Activated CD8-positive, alpha-beta T cell treated with anti-CD3 and anti-CD28 coated beads for 36 hours (primary cell): ENCODE measurements around the gene RALY. TPM values are rescaled to one million over a fixed set of nuclear protein-coding genes. Genes with fewer than 3 reads are reported as not detected.

ENCODE experiments used
- ATAC-seq: fragments of 200-7000 bp; cut with Tn5 transposase; one replicate; pipeline ENCODE4 v1.10.0; 2021; ENCODE audit warnings: mild to moderate bottlenecking, moderate library complexity
- CTCF ChIA-PET: fragments of 350-600 bp; sonication (Branson Sonifier 250); formaldehyde crosslinking; loops from one replicate; lab custom pipeline; 2021; ENCODE audit warnings: antibody characterized with exemption; lab: Charles Lee
- POLR2A ChIA-PET: fragments of 350-600 bp; sonication (Branson Sonifier 250); formaldehyde crosslinking; loops from one replicate; lab custom pipeline; 2021; ENCODE audit warnings: antibody characterized with exemption; lab: Charles Lee
- DNase-seq: peaks from one replicate; pipeline ENCODE4 v3.0.0-alpha.2; 2020
- H3K27ac Mint-ChIP-seq: one replicate; pipeline ENCODE4 v1.8.0; 2021; ENCODE audit warnings: mild to moderate bottlenecking, mixed read lengths
- H3K27me3 Mint-ChIP-seq: one replicate; pipeline ENCODE4 v1.8.0; 2021; ENCODE audit warnings: mixed read lengths
- H3K36me3 Mint-ChIP-seq: one replicate; pipeline ENCODE4 v1.8.0; 2021; ENCODE audit warnings: low read depth, mixed read lengths
- H3K4me1 Mint-ChIP-seq: one replicate; pipeline ENCODE4 v1.8.0; 2021; ENCODE audit warnings: low read depth, mixed read lengths
- H3K4me3 Mint-ChIP-seq: one replicate; pipeline ENCODE4 v1.8.0; 2021; ENCODE audit warnings: mild to moderate bottlenecking, moderate library complexity, mixed read lengths
- H3K9me3 Mint-ChIP-seq: one replicate; pipeline ENCODE4 v1.8.0; 2021; ENCODE audit warnings: mixed read lengths
- intact Hi-C: fragments of 100-400 bp; cut with micrococcal nuclease; formaldehyde crosslinking; loops from one replicate; pipeline ENCODE4 v1.10.0; 2022
- total RNA-seq, 2 experiments: library from RNA; stranded (reverse); gene quantifications; one replicate each; pipeline ENCODE4 v1.2.3, GENCODE V29; 2021
- TF ChIP-seq, protein P1 (sequence below): fragments of 200-600 bp; IDR thresholded peaks from one replicate; pipeline ENCODE4 v1.8.0; 2022; ENCODE audit warnings: antibody characterized with exemption, mild to moderate bottlenecking

Gene RALY
- total RNA-seq, 2 experiments from 2014 or later = 151 to 153 TPM

DNA sequence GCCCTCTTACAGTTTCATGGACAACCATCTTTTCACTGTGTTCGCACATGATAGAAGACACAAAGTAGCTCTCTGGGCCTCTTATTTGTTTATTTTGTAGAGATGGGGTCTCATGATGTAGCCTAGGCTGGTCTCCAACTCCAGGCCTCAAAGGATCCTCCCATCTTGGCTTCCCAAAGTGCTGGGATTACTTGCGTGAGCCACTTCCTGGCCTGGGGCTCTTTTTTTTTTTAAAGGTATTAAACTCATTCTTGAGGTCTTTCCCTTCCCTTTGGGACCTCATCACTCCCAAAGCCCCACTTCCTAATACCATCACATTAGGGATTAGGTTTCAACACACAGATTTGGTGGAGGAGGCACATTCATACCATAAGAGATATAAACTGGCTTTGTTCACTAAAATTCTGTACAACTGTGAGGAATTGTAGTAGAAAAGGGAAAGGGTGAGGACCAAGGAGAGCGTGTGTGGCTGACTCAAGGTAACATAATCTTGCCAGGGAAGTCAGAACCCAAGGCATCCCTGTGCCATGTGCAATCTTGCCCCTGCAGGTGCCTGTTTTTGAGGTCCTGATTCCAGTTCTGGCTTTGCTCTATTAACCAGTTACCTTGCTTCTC is 72.9 kb downstream of the RALY start:
- ChIA-PET CTCF (interaction anchor here (0.6 kb wide), 1 partner anchor 45 kb away, joined by 3 read pairs; no protein-coding TSS in a partner anchor), POLR2A (interaction anchor here (0.5 kb wide), 1 partner anchor 54 kb away, joined by 3 read pairs; no protein-coding TSS in a partner anchor)
- no peak overlapping the region for H3K27ac Mint-ChIP-seq
- intact Hi-C loops = loop anchor here (10.0 kb wide), 1 partner anchor 212 kb away; no protein-coding TSS in a partner anchor
- TF ChIP-seq, protein P1, sequence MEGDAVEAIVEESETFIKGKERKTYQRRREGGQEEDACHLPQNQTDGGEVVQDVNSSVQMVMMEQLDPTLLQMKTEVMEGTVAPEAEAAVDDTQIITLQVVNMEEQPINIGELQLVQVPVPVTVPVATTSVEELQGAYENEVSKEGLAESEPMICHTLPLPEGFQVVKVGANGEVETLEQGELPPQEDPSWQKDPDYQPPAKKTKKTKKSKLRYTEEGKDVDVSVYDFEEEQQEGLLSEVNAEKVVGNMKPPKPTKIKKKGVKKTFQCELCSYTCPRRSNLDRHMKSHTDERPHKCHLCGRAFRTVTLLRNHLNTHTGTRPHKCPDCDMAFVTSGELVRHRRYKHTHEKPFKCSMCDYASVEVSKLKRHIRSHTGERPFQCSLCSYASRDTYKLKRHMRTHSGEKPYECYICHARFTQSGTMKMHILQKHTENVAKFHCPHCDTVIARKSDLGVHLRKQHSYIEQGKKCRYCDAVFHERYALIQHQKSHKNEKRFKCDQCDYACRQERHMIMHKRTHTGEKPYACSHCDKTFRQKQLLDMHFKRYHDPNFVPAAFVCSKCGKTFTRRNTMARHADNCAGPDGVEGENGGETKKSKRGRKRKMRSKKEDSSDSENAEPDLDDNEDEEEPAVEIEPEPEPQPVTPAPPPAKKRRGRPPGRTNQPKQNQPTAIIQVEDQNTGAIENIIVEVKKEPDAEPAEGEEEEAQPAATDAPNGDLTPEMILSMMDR = no peak
- peaks cover 43% of the 10 kb centered on the region for H3K4me1 Mint-ChIP-seq
- H3K9me3 Mint-ChIP-seq = no peaks in the 10 kb centered on the region
- H3K27me3 Mint-ChIP-seq = no peaks in the 10 kb centered on the region
- peaks cover 2% of the 10 kb centered on the region for H3K36me3 Mint-ChIP-seq
- DNase-seq (no peak), ATAC-seq (no peak)
- H3K4me3 Mint-ChIP-seq = no peak overlapping the region

DNA sequence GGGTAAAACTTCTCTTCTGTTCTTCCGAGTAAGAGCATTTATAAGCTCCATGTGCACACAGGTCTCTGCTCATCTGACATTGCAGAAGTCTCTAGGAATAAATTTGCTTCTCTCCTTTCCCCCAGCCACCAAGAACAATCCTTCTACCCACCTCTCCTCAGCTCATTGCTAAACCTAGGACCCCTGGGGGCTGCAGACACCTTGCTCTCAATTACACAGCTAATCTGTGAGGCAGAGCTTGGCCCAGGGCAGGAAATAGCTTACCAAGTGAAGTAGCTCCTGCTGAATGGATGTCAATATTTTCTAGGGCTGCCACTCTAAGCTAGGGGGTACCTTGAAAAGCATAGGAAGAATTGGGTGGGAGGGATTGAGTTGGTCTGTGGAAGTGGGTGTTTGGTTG is 74.3 kb downstream of the RALY start:
- no peaks in the 10 kb centered on the region for H3K27me3 Mint-ChIP-seq
- ChIA-PET CTCF (interaction anchor here (0.7 to 3.9 kb wide), 9 partner anchors 18 to 152 kb away, joined by 3 to 45 read pairs (median 3); partner anchors contain the start of gene RALY), POLR2A (no interaction called here)
- no peak for DNase-seq
- no peaks in the 10 kb centered on the region for H3K9me3 Mint-ChIP-seq
- no peak for ATAC-seq
- intact Hi-C loops = loop anchor here (10.0 kb wide), 1 partner anchor 213 kb away; no protein-coding TSS in a partner anchor
- H3K27ac Mint-ChIP-seq = peak overlapping the region; percentile 36
- TF ChIP-seq, protein P1 = no peak
- no peak overlapping the region for H3K4me3 Mint-ChIP-seq
- H3K4me1 Mint-ChIP-seq = peaks cover 32% of the 10 kb centered on the region
- peaks cover 2% of the 10 kb centered on the region for H3K36me3 Mint-ChIP-seq

GRCh38 chr20:34069341-34070078 is 75.8 kb downstream of the RALY start:
- TF ChIP-seq, protein P1 = peak; percentile 82
- CTCF ChIA-PET = interaction anchor here (0.7 to 3.9 kb wide), 30 partner anchors 8 to 277 kb away, joined by 3 to 45 read pairs (median 4); partner anchors contain the start of gene EIF2S2
- intact Hi-C loops = loop anchor here (5.0 to 10.0 kb wide), 2 partner anchors 137 to 215 kb away; no protein-coding TSS in a partner anchor
- Mint-ChIP-seq H3K27ac (peak overlapping the region; percentile 27), H3K4me1 (peaks cover 42% of the 10 kb centered on the region), H3K4me3 (no peak overlapping the region), H3K36me3 (peaks cover 2% of the 10 kb centered on the region), H3K27me3 (no peaks in the 10 kb centered on the region), H3K9me3 (no peaks in the 10 kb centered on the region)
- ATAC-seq = peak; percentile 81
- POLR2A ChIA-PET = interaction anchor here (0.8 kb wide), 1 partner anchor 136 kb away, joined by 3 read pairs; no protein-coding TSS in a partner anchor
- DNase-seq = peak; percentile 63

DNA sequence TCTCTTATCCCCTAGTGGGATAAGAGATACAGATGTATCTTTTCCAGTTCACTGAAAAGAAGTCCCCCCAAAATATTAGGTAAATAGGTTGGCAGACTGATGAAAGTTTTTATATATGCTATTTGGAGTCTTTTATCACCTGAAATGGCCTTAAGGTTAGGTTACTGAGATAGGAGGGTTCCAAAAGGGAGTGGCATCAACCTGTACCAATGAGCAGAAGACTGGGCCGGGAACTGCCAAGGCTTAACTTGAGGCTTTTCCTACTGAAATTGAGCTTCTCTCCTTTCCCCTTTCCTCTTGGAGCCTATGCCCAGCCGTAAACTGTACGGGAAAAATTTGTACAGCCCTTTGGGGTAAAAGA is 76.3 kb downstream of the RALY start:
- Mint-ChIP-seq H3K27me3 (no peaks in the 10 kb centered on the region), H3K27ac (no peak overlapping the region), H3K4me1 (peaks cover 42% of the 10 kb centered on the region), H3K4me3 (no peak overlapping the region), H3K9me3 (no peaks in the 10 kb centered on the region), H3K36me3 (peaks cover 2% of the 10 kb centered on the region)
- TF ChIP-seq, protein P1 = peak; percentile 34
- CTCF ChIA-PET = interaction anchor here (0.8 to 3.9 kb wide), 23 partner anchors 9 to 278 kb away, joined by 3 to 45 read pairs (median 5); partner anchors contain the start of gene EIF2S2
- POLR2A ChIA-PET = interaction anchor here (0.8 kb wide), 1 partner anchor 136 kb away, joined by 3 read pairs; no protein-coding TSS in a partner anchor
- ATAC-seq (no peak), DNase-seq (no peak)
- intact Hi-C loops = loop anchor here (5.0 kb wide), 1 partner anchor 138 kb away; no protein-coding TSS in a partner anchor
